ENCODE data around the gene CFTR.

DNA sequence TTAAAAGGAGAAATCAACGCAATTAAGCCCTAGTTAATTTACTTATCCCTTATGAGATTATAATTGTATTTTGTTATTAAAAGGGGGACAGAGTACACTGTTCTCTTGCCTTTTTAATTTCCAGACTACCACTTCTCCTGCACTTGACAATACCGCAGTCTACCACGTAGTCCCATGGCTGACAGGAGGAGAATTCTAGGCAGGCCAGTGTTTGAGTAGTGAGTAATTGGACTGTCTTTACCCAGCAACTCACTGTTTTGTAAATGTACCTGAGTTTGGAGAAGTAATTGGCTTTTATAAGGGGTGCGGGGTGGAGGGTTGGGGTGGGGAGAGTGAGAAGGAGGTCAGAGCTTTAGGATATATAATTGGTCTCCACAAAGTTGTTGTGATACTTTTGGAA, 85.4 kb downstream of the CFTR start:
- TF ChIP-seq, protein P1, sequence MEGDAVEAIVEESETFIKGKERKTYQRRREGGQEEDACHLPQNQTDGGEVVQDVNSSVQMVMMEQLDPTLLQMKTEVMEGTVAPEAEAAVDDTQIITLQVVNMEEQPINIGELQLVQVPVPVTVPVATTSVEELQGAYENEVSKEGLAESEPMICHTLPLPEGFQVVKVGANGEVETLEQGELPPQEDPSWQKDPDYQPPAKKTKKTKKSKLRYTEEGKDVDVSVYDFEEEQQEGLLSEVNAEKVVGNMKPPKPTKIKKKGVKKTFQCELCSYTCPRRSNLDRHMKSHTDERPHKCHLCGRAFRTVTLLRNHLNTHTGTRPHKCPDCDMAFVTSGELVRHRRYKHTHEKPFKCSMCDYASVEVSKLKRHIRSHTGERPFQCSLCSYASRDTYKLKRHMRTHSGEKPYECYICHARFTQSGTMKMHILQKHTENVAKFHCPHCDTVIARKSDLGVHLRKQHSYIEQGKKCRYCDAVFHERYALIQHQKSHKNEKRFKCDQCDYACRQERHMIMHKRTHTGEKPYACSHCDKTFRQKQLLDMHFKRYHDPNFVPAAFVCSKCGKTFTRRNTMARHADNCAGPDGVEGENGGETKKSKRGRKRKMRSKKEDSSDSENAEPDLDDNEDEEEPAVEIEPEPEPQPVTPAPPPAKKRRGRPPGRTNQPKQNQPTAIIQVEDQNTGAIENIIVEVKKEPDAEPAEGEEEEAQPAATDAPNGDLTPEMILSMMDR (IDR thresholded peaks at IDR 0.05): no peak
- no peak for TF ChIP-seq POLR2A (IDR thresholded peaks at IDR 0.05; ENCODE audit: low read depth)

Data from esophagus muscularis mucosa (tissue), 3 donors.